ENCODE measurements around the gene TBL1X.

The TBL1X gene

GRCh38 chrX:9498236-9498635, 33.4 kb downstream of the TBL1X start:
- no peak for DNase-seq (ENCODE audit: low read depth in 2 of 2)

- no peak for DNase-seq (ENCODE audit: low read depth in 2 of 2)
Measured at GRCh38 chrX:9500584-9500983, 35.7 kb downstream of the TBL1X start.

DNA sequence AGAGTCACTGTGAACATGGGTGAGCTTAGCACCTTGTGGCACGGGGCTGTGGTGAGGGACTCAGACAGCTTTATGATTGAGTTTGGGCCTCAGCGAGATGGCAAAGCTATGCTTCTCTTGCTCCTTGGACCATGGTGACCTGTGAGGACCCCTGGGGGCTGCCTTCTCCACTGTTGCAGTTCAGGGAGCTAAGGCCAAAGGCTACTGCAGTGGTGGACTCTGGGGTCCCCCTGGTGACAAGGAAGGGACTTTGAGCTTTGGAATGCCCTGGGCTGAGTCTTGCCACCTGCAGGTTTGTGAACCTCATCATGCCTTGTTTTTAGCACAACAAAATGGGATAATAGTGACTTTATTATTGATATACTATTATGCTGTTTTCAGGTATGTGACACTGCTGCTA, 36.5 kb downstream of the TBL1X start:
- no peak for DNase-seq (ENCODE audit: low read depth in 2 of 2)

GRCh38 chrX:9503261-9503660, 38.4 kb downstream of the TBL1X start:
- DNase-seq (ENCODE audit: low read depth in 2 of 2) = no peak

- DNase-seq (ENCODE audit: low read depth in 2 of 2) = no peak
Measured at GRCh38 chrX:9510366-9510765, 45.5 kb downstream of the TBL1X start.

GRCh38 chrX:9510980-9511379, 46.1 kb downstream of the TBL1X start:
- no peak for DNase-seq (ENCODE audit: low read depth in 2 of 2)

GRCh38 chrX:9515489-9515888, 50.6 kb downstream of the TBL1X start:
- DNase-seq (ENCODE audit: low read depth in 2 of 2) = no peak

DNA sequence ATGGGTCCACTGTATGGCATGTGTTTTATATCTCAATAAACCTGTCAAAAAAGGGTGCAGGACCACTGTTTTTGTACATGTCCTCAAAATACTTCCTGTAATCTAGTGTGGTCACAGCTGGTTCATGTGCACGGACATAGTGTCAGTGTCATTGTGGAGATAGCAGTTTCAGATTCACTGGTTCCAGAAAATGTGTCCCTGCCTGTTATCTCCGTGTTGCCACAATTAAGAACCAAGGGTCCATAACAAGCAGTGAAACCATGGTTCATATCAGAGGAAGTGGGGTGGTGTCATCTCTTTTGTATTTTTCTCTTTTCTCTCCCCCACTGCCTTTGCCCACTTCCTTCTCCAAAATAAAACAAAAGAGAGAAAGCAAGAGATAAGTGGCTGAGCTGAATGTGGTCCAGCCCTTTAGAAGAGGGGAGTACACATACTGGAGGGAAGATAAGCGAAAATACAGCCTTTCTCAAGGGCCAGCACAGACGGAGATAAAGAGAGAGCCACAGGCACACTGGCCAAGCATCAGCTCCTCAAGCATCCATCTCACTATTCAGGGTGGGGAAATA, 51.2 kb downstream of the TBL1X start:
- DNase-seq (ENCODE audit: low read depth in 2 of 2) = no peak

GRCh38 chrX:9516635-9517034, 51.8 kb downstream of the TBL1X start:
- no peak for DNase-seq (ENCODE audit: low read depth in 2 of 2)

DNA sequence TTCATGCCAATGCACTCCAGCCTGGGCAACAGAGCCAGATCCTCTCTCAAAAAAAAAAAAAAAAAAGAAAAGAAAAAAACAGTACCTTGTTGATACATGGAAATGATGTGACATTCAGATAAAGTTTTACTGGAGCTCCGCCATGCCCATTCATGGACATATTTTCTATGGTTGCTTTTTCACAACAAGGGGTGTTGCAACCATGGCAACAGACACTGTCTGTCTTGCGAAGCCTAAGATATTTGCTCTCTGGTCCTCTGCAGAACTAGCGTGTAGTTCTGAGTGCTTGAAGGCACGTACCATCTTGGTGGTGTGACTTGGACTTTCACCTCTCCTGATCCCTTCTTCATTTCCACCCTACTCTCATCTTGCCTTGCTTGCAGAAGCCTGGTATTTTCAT, 53.2 kb downstream of the TBL1X start:
- DNase-seq (ENCODE audit: low read depth in 2 of 2) = no peak

DNA sequence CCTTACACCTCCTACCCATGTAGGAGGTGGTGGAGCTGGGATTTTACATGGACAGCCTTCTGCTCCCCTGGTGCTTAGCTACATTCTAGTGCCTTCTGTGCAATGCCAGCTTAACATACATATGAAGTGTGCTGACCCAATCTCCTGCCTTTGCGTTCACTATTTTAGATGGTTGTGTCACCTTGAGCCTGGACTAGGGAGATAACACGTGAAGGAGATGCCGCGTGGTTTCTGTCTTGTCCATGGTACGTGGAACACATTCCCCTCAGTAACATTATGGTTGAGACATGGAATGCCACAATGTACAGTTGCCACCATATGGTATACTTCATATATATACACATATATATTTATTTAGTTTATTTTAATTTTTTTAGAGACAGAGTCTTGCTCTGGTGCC, 54.0 kb downstream of the TBL1X start:
- DNase-seq (ENCODE audit: low read depth in 2 of 2) = no peak

DNA sequence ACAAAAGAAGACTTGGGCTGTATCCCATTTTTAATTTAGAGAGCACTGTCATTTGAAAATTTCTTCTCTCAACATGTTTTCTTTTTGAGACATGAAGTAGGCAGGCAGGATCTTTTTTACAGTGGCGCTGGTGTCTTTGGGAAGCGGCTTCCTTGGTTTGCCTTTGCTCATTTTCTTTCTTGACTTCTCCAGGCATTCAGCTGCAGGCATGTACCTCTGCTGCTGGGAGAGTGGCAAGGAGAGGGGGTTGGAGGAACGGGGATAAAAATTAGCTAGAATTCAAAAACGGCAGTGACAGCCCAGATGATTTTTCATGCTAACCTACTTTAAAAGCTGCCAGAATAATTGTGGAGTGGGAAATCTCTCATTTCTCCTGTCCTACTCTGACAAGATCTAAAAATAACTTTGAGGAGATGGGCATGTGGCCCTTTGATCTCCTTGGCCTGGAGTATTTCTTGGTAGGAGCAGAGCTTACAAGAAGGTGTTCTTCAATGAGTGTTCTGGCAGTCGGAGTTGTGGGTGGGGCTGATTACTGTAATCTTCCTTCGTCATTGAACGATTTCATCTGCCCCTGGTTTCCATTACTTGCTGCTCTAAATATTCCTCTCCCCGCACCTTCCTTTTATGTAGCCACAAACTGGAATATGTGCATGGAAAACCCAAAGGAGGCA, 54.8 kb downstream of the TBL1X start:
- DNase-seq (ENCODE audit: low read depth in 2 of 2) = no peak

DNA sequence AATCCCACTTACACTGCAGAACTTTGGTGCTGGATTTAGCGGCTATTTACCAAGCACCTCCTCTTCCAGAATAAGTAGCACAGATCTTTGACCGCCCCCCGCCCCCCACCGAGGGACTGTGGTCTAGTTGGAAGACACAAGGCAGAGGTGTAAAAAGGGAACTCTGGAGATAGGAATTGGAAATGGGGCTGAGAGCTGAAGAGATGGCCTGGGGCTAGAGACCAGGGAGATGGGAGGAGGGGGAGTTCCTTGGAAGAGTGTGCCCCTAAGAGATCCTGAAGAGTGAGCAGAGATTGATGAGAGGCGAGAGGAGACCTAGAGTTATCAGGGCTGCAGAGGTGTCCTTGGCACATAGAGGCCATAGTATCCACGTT, 55.3 kb downstream of the TBL1X start:
- DNase-seq (ENCODE audit: low read depth in 2 of 2) = no peak

DNA sequence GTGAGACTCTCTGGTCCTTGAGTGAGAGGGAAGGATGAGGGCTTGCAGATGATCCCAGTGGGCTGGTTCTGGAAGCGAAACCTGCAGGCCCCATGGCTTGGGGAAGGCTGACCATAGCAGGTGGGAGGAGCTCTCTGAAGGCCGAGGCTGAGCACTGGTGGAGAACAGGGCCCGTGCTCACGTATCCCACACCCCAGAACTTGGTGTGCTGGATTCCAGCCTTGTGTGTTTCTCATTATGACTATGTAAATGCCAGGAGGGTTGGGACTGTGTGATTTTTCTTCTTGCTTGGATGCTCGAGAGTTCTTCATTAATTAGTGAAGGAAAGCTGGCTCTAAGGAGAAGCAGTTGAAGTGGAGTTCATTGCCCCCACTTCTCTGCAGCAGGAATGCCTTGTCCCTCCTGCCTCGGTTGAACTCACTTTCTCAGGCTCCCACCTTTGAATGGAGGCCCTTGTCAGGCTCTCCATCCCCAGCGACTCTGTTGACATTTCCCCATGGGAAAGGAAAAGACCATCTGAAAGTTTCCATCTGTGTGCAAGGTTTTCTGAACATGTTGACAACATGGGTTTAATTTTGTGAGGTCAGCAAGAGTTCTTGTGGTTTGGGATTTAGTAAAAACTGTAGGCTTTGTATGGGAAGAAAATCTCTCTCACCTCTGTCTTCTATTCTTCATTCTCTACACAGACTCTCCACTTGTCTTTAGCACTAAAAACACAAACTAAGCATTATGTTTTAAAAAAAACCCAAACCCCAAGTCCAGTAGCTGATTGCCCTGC, 57.7 kb downstream of the TBL1X start:
- DNase-seq (ENCODE audit: low read depth in 2 of 2) = no peak

GRCh38 chrX:9525511-9526248, 60.8 kb downstream of the TBL1X start:
- no peak for DNase-seq (ENCODE audit: low read depth in 2 of 2)

GRCh38 chrX:9526965-9527364, 62.1 kb downstream of the TBL1X start:
- DNase-seq (ENCODE audit: low read depth in 2 of 2) = no peak

- DNase-seq (ENCODE audit: low read depth in 2 of 2) = no peak
Measured at GRCh38 chrX:9528498-9528897, 63.6 kb downstream of the TBL1X start.

DNA sequence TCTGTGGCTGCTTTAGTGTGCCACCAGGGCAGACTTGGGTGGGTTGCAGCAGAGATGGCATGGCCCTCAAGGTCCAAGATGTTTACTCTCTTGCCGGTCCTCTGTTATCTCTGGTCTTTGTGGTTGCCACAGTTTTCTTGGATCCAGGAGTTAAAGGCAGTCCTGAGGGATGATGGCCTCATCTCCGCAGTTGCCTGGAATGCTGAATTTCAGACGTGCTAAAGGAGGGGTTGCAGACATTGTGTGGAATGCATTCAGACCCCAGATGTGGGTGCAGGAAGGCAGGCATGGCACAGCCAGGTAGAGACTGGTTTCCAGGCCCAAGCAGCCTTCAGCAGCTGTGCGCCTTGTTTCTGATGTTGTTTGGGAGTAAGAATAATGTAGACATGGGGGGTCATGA, 64.4 kb downstream of the TBL1X start:
- no peak for DNase-seq (ENCODE audit: low read depth in 2 of 2)

- DNase-seq (ENCODE audit: low read depth in 2 of 2) = peak in 1 of 2 experiments; percentile 31
Measured at GRCh38 chrX:9530848-9531274, 66.0 kb downstream of the TBL1X start.

DNA sequence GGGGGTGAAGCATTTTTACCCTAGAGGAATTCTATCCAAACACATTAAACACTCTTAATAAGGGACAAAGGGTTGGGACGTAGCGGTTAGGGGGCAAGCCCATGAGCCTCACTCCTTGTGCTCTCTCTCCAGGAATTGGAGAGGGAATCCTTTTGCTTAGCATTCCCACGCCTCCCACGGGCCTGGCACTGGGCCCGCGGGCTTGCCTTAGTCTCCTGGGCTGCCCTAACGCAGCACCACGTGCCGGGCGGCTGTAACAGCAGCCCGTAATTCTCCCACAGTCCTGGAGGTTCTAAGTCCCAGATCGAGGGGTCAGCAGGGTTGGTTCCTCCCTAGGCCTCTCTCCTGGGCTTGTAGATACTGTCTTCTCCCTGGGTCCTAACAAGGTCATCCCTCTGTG, 67.5 kb downstream of the TBL1X start:
- DNase-seq (ENCODE audit: low read depth in 2 of 2) = no peak

DNA sequence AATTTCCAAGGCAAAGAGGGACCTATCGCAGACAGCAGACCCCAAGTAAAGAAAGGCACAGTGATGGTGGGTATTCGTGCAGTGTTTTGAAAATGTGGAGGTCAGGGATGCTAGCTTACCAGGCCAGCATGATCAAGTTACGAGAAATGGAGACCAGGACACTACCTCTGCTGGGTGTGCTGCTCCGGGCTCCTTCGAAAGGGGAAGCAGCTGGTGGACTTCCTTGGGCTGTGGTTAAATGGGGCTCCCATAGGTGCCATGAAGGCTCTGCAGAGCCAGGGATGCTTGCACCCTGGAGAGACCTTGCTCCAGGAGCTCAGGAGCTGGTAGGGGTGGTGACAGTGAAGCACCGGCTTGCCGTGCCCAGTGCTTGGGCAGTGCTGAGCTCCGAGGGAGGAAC, 68.8 kb downstream of the TBL1X start:
- DNase-seq (ENCODE audit: low read depth in 2 of 2) = no peak

DNA sequence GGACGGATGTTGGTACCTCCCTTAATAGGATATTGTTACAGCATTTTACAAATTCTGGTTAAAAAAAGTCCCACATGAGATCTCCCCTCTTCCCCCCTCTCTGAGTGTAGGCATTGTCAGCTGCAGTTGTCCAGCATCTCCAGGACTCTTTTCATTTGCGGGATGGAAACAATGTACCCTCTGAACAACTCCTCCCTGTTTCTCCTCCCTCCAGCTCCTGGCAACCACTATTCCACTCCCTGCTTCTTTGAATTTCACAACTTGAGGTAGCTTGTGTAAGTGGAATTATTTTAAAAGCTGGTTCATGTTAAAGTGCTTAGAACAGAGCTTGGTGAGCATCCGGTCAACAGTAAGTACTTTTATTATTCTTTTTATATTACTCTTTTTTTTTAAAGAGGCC, 69.8 kb downstream of the TBL1X start:
- no peak for DNase-seq (ENCODE audit: low read depth in 2 of 2)

GRCh38 chrX:9535101-9535500, 70.2 kb downstream of the TBL1X start:
- DNase-seq (ENCODE audit: low read depth in 2 of 2) = no peak

All from stimulated activated CD4-positive, alpha-beta T cell treated with anti-CD3 and anti-CD28 coated beads, Interleukin-12 subunit alpha, Interleukin-12 subunit beta, amount 100 ng/mL, for 24 hours (primary cell).